ENCODE measurements around the gene ZDHHC14.
"Not testable (repeated sequence)": the region's sequence is repeated elsewhere in the genome, so short reads cannot be mapped to it uniquely, and the experiment has no call there.

ZDHHC14 gene

GRCh38 chr6:157386023-157386422 lies 5.0 kb downstream of the ZDHHC14 start:
- no peak for DNase-seq (ENCODE audit: extremely low read depth, low read depth)
- TF ChIP-seq CTCF (IDR thresholded peaks at IDR 0.05; ENCODE audit: low read depth, low read length, missing control alignments), result no peak
- no peak overlapping the region for H3K4me3 ChIP-seq (replicated peaks; ENCODE audit: low read depth, low read length)

GRCh38 chr6:157386454-157386853 lies 5.5 kb downstream of the ZDHHC14 start:
- no peak overlapping the region for H3K4me3 ChIP-seq (replicated peaks; ENCODE audit: low read depth, low read length)
- TF ChIP-seq CTCF (IDR thresholded peaks at IDR 0.05; ENCODE audit: low read depth, low read length, missing control alignments), result no peak
- DNase-seq (ENCODE audit: extremely low read depth, low read depth), result no peak

GRCh38 chr6:157388924-157389323 lies 7.9 kb downstream of the ZDHHC14 start:
- H3K4me3 ChIP-seq (replicated peaks; ENCODE audit: low read depth, low read length), result no peak overlapping the region
- TF ChIP-seq CTCF (IDR thresholded peaks at IDR 0.05; ENCODE audit: low read depth, low read length, missing control alignments), result no peak
- DNase-seq (ENCODE audit: extremely low read depth, low read depth), result no peak

GRCh38 chr6:157390273-157391060 lies 9.5 kb downstream of the ZDHHC14 start:
- DNase-seq (ENCODE audit: extremely low read depth, low read depth), result no peak
- no peak overlapping the region for H3K4me3 ChIP-seq (replicated peaks; ENCODE audit: low read depth, low read length)
- TF ChIP-seq CTCF (IDR thresholded peaks at IDR 0.05; ENCODE audit: low read depth, low read length, missing control alignments), result no peak

GRCh38 chr6:157392927-157393668 lies 12.1 kb downstream of the ZDHHC14 start:
- no peak overlapping the region for H3K4me3 ChIP-seq (replicated peaks; ENCODE audit: low read depth, low read length)
- TF ChIP-seq CTCF (IDR thresholded peaks at IDR 0.05; ENCODE audit: low read depth, low read length, missing control alignments), result no peak
- DNase-seq (ENCODE audit: extremely low read depth, low read depth), result no peak

GRCh38 chr6:157393669-157394327 lies 12.8 kb downstream of the ZDHHC14 start:
- no peak overlapping the region for H3K4me3 ChIP-seq (replicated peaks; ENCODE audit: low read depth, low read length)
- TF ChIP-seq CTCF (IDR thresholded peaks at IDR 0.05; ENCODE audit: low read depth, low read length, missing control alignments), result no peak
- DNase-seq (ENCODE audit: extremely low read depth, low read depth), result no peak

- not testable (repeated sequence) for H3K4me3 ChIP-seq (replicated peaks; ENCODE audit: low read depth, low read length); DNase-seq (ENCODE audit: extremely low read depth, low read depth)
Measured at GRCh38 chr6:157395199-157395598, 14.2 kb downstream of the ZDHHC14 start.

Measured in HFF-Myc (cell line).